Keratinocyte (primary cell): ENCODE results near the gene DNAJC5G.

Experiments used
- EZH2 ChIP-seq: IDR thresholded peaks from one replicate; pipeline ENCODE4 v1.6.1; 2012; ENCODE audit warnings: inconsistent platforms, mild to moderate bottlenecking, low read length, moderate library complexity
- TF ChIP-seq, protein P1 (sequence below), 3 experiments: IDR thresholded peaks in 1 of 3; conservative IDR thresholded peaks in 1 of 3; optimal IDR thresholded peaks in 1 of 3; 2 replicates in 2 of 3; 3 replicates in 1 of 3; pipeline versions ENCODE3 to v1.5.1; 2011; ENCODE audit warnings: low read length in 3 of 3, mild to moderate bottlenecking in 3 of 3, moderate library complexity in 2 of 3, control low read depth in 1 of 3, inconsistent platforms in 1 of 3; ENCODE audit not compliant: insufficient read depth in 2 of 3; ENCODE audit errors: extremely low read depth in 1 of 3

DNA sequence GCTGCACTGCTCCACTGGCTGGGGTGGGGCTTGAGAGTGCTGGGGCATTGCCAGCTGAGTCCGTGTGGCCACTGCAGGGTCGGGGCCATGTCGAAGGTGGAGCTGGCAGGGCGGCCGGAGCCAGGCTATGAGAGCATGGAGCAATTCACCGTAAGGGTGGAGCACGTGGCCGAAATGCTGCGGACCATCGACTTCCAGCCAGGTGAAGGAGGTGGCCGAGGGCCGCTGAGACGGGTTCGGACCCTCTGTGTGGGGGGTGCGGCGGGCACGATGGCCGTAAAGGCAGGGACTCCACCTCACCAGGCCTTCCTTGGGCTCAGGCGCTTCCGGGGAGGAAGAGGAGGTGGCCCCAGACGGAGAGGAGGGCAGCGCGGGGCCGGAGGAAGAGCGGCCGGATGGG is 30.9 kb downstream of the DNAJC5G start:
- TF ChIP-seq, protein P1, sequence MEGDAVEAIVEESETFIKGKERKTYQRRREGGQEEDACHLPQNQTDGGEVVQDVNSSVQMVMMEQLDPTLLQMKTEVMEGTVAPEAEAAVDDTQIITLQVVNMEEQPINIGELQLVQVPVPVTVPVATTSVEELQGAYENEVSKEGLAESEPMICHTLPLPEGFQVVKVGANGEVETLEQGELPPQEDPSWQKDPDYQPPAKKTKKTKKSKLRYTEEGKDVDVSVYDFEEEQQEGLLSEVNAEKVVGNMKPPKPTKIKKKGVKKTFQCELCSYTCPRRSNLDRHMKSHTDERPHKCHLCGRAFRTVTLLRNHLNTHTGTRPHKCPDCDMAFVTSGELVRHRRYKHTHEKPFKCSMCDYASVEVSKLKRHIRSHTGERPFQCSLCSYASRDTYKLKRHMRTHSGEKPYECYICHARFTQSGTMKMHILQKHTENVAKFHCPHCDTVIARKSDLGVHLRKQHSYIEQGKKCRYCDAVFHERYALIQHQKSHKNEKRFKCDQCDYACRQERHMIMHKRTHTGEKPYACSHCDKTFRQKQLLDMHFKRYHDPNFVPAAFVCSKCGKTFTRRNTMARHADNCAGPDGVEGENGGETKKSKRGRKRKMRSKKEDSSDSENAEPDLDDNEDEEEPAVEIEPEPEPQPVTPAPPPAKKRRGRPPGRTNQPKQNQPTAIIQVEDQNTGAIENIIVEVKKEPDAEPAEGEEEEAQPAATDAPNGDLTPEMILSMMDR (optimal IDR thresholded peaks at IDR 0.05 in 1 of 3, IDR thresholded peaks at IDR 0.05 in 1 of 3, conservative IDR thresholded peaks at IDR 0.05 in 1 of 3; ENCODE audit: extremely low read depth in 1 of 3, insufficient read depth in 2 of 3, low read length in 3 of 3) = no peak
- TF ChIP-seq EZH2 = no peak
